ENCODE results near the gene NELFA. TPM values are rescaled to one million over a fixed set of nuclear protein-coding genes. Genes with fewer than 3 reads are reported as not detected.

NELFA gene
- total RNA-seq, 1 donor from 2014 or later: 22.7 TPM

- Histone ChIP-seq H3K4me3 (no peak overlapping the region), H3K27me3 (no peaks in the 10 kb centered on the region), H3K36me3 (peaks cover 65% of the 10 kb centered on the region), H3K4me1 (no peaks in the 10 kb centered on the region), H3K27ac (no peak overlapping the region), H3K9me3 (no peaks in the 10 kb centered on the region)
- DNase-seq (peak; percentile 60), ATAC-seq (no peak)
- TF ChIP-seq CTCF (IDR thresholded peaks at IDR 0.05): no peak
- intact Hi-C loops (cut with DNase I): no loop called here
These were observed 19.0 kb downstream of the NELFA start for GRCh38 chr4:1989533-1990347.

GRCh38 chr4:1988327-1988724 lies 20.4 kb downstream of the NELFA start:
- TF ChIP-seq CTCF (IDR thresholded peaks at IDR 0.05): no peak
- no peaks in the 10 kb centered on the region for H3K4me1 ChIP-seq
- intact Hi-C loops (cut with DNase I): no loop called here
- no peak for ATAC-seq
- H3K4me3 ChIP-seq: no peak overlapping the region
- DNase-seq: no peak
- H3K27ac ChIP-seq: no peak overlapping the region
- H3K27me3 ChIP-seq: no peaks in the 10 kb centered on the region
- H3K9me3 ChIP-seq: no peaks in the 10 kb centered on the region
- peaks cover 79% of the 10 kb centered on the region for H3K36me3 ChIP-seq

- no peaks in the 10 kb centered on the region for H3K9me3 ChIP-seq
- no peaks in the 10 kb centered on the region for H3K27me3 ChIP-seq
- no peak overlapping the region for H3K27ac ChIP-seq
- DNase-seq (peak; percentile 52), ATAC-seq (no peak)
- no peak overlapping the region for H3K4me3 ChIP-seq
- intact Hi-C loops (cut with DNase I): no loop called here
- peaks cover 84% of the 10 kb centered on the region for H3K36me3 ChIP-seq
- H3K4me1 ChIP-seq: no peaks in the 10 kb centered on the region
- no peak for TF ChIP-seq CTCF (IDR thresholded peaks at IDR 0.05)
These were observed 20.9 kb downstream of the NELFA start for GRCh38 chr4:1987721-1988326.

- H3K9me3 ChIP-seq: no peaks in the 10 kb centered on the region
- no peak overlapping the region for H3K4me3 ChIP-seq
- H3K4me1 ChIP-seq: no peaks in the 10 kb centered on the region
- ATAC-seq (no peak), DNase-seq (peak; percentile 56)
- intact Hi-C loops (cut with DNase I): no loop called here
- no peak for TF ChIP-seq CTCF (IDR thresholded peaks at IDR 0.05)
- H3K27ac ChIP-seq: no peak overlapping the region
- peaks cover 89% of the 10 kb centered on the region for H3K36me3 ChIP-seq
- no peaks in the 10 kb centered on the region for H3K27me3 ChIP-seq
These were observed 21.5 kb downstream of the NELFA start for GRCh38 chr4:1987296-1987695.

GRCh38 chr4:1986578-1987210 lies 22.1 kb downstream of the NELFA start:
- ATAC-seq: peak; percentile 10
- H3K27me3 ChIP-seq: no peaks in the 10 kb centered on the region

More at GRCh38 chr4:1986578-1987210, 22.1 kb downstream of the NELFA start:
- Histone ChIP-seq H3K4me3 (no peak overlapping the region), H3K27ac (no peak overlapping the region), H3K9me3 (no peaks in the 10 kb centered on the region), H3K4me1 (no peaks in the 10 kb centered on the region), H3K36me3 (peaks cover 94% of the 10 kb centered on the region)
- DNase-seq: peak; percentile 60
- TF ChIP-seq CTCF (IDR thresholded peaks at IDR 0.05): no peak
- intact Hi-C loops (cut with DNase I): no loop called here

Data from upper lobe of right lung (tissue), 1 donor.